ENCODE results near the gene DHCR7.

Gene DHCR7

GRCh38 chr11:71477641-71478527, 29.7 kb upstream of the DHCR7 start:
- DNase-seq: no peak

GRCh38 chr11:71476926-71477640, 28.9 kb upstream of the DHCR7 start:
- DNase-seq: no peak

DNA sequence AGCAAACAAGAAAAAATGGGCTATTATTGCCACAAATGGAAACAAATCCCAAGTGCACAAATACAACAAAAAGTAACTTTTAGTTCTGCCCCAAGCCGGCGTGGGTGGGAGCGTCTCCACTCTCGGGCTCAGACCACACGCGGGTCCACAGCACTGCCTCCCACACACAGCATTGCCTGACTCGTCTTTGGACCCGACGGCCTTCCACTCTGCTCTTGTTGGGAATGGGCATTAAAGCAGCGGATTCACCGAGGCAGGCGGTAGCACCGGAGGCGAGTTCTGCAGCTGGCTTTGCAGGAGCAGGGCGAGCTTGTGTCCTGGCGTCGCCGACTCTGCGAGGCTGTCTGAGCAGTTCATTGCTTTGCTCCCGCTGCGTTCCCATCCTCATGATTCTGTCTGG, 27.8 kb upstream of the DHCR7 start:
- no peak for DNase-seq

DNA sequence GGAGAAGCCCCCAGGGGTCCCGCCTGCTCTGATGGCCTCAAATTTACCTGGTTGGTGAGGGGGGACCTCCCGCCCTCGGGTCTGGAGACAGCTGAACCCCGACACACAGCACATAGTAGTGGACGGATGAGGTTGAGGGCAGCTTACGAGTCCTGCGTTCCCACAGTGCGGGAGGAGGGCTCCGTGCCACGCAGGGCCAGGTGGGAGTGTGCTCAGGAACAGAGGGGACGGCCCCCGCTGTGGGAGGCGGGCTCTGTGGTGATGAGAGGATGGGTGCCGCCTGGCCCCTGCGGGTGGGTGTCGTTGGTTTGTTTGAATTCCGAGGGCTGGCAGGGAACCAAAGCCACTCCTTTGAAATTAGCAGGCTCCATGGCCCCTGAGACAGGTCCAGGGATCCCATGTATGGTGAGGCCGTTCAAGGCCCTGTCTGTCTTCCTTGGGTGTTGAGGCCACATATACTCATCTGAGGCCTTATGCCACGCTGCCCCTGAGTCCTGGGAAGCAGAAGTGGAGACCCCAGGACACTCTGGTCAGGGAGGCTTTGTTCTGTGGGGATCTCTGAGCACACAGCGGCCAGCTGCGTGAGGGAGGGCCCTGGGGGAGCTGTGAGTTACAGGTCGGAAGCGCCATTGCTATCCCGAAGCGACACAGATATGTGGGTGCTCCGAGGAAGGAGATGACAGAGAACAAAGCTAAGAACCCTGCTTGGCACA, 26.7 kb upstream of the DHCR7 start:
- DNase-seq: no peak

DNA sequence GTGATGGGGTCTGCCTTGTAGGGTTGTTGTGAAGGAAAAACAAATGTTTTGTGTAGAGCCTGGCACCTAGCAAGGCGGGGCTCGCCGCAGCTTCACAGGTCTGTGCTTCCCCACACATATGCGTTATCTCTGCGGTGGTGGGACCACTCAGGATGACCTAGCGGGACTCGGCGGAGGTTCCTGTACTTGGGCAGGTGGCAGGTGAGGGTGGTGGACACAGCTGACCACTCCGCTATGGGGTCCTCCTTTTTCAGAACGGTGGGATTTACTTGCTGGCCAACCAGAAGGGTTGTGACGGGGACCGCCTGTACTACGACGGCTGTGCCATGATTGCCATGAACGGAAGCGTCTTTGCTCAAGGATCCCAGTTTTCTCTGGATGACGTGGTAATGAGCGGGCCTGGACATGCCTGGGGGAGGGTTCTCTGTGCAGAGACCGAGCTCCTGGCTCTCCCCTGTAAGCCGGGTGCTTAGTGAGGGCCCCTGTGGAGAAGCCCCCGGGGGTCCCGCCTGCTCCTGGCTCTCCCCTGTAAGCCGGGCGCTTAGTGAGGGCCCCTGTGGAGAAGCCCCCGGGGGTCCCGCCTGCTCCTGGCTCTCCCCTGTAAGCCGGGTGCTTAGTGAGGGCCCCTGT, 26.1 kb upstream of the DHCR7 start:
- no peak for DNase-seq

DNA sequence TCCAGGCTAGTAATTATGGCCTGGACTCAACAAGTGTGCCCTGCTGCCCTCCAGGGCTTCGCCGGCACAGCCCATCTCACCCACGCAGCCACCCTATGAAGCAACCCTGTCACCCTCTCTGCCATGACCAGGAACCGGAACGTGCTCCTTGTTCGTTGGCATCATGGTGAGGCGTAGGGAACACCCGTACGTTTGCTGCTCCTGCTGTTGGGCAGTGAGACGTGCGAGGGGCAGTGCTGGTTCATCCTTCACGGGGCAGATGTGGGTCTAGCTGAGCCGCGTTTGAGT, 25.5 kb upstream of the DHCR7 start:
- no peak for DNase-seq

DNA sequence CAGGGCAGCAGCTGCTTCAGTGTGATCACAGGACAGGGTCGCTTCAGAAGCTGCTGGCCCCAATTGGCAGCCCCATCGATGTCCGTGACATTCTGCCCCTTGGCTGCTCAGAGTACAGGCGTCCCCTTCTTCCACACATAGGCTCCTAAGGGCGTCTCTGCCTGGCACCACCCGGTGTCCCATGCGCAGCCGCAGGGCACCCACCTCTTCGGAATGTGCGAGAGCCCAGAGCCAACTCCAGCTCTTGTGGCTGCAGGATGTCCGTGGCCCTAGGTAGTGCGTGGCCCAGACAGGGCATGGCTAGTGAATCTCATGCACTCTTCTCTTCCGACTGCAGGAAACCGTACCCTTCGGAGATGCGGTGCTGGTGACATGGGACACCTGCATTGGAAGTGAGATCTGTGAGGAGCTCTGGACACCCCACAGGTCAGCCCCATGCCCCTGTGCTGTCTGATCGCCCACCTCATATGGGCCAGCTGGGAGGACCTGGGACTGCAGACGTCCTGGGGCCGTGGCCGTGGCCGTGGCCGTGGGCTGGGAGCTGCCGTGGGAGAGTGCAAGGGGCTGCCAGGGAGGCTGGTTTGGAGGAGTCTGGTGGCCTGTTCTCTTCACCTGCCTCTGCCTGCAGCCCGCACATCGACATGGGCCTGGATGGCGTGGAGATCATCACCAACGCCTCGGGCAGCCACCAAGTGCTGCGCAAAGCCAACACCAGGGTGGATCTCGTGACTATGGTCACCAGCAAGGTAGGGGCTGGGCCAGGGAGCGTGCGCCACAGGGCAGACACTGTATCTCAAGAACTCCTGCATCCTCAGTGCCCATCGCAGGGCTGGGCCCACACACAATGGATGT, 25.0 kb upstream of the DHCR7 start:
- DNase-seq: no peak

DNA sequence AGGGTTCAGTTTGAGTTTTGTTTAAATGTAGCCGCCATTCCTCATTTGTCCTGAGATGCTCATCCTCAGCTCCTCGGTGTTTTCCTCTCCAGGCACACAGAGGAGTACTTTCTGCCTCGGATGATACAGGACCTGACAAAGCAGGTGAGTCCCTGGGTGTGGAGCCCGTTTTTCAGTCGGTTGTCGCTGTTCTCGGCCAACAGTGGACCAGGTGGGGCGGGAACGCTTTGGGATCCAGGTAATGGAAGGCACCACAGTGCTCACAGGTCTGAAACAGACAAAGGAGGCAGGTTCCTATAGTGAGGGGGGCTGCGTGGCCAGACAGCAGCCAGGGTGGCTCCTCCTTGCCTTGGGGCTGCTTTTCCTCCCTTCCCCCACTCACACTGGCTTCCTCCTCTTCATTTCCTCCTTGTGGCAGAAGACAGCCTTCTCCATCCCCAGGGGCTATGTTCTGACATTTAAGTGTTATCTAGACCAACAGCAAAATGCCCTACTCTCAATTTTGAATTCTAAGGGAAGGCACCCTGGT, 24.2 kb upstream of the DHCR7 start:
- no peak for DNase-seq

- no peak for DNase-seq
Observed at GRCh38 chr11:71470946-71471345, 22.8 kb upstream of the DHCR7 start.

GRCh38 chr11:71467164-71467563, 19.0 kb upstream of the DHCR7 start:
- DNase-seq: no peak

- no peak for DNase-seq
Observed at GRCh38 chr11:71466358-71466757, 18.2 kb upstream of the DHCR7 start.

DNA sequence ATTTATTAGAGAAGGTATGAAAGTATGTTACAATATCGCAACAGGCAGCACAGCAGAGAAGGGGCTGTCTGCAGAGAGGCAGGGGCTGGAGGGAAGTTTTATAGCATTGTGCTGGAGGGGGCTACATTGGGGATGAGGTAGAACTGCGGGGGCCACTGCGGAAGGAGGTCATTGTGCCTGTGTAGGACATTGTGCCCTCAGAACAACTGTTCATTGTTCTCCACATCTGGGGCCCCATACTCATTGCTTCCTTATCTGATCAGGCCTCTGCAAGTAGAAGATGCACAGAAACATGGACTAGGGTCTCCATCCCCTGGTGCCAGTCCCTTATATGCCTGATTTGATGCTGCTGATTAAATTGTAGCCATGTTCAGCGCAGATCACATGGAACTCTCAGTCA, 16.9 kb upstream of the DHCR7 start:
- DNase-seq: no peak

- DNase-seq: no peak
Observed at GRCh38 chr11:71463331-71464211, 15.4 kb upstream of the DHCR7 start.

DNA sequence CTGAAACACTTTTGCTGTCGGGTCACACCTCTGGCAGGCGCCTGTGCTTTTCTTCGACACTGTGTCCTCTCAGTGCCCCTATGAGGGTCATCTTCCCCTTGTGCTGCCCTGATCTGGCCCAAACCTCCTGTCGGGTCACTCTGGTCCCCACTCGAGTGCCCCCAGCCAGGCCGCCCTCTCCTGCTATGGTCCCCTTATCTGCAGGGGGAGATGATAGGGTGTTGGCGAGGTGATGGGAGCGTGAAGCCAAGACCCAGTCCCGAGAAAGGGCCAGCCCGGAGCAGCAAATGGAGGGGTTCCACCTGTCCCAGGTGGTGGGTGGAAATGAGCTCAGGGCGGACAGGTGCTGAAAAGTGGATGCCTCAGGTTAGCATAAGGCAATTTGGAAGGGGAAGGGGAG, 14.5 kb upstream of the DHCR7 start:
- DNase-seq: no peak

- no peak for DNase-seq
Observed at GRCh38 chr11:71461696-71462095, 13.5 kb upstream of the DHCR7 start.

DNA sequence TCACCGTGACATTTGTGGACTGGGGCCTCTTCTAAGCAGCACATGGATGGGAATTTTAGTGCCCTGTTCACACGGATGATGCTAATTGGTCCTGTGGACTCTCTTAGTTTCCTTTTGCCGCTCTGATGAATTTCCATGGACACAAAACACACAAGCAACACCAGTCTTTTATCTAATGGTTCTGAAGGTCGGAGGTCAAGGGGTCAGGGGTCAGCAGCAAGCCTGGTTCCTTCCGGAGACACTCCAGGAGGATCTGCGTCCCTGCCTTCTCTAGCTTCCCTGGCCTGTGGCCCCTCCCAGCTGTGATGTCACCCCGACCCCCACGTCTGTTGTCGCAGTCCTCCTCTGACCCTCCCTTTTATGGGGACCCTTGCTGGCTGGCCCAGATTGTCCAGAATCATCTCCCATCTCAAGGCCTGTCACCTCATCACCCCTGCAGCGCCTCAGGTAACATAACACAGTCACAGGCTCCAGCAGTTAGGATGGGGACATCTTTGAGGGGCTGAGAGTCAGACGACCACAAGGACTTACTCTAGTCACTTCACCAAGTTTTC, 11.7 kb upstream of the DHCR7 start:
- no peak for DNase-seq

GRCh38 chr11:71459076-71459766, 11.0 kb upstream of the DHCR7 start:
- no peak for DNase-seq

GRCh38 chr11:71458146-71459070, 10.2 kb upstream of the DHCR7 start:
- no peak for DNase-seq

- no peak for DNase-seq
Observed at GRCh38 chr11:71456831-71457230, 8.6 kb upstream of the DHCR7 start.
